ENCODE data around the gene TRIO.

TRIO gene

DNA sequence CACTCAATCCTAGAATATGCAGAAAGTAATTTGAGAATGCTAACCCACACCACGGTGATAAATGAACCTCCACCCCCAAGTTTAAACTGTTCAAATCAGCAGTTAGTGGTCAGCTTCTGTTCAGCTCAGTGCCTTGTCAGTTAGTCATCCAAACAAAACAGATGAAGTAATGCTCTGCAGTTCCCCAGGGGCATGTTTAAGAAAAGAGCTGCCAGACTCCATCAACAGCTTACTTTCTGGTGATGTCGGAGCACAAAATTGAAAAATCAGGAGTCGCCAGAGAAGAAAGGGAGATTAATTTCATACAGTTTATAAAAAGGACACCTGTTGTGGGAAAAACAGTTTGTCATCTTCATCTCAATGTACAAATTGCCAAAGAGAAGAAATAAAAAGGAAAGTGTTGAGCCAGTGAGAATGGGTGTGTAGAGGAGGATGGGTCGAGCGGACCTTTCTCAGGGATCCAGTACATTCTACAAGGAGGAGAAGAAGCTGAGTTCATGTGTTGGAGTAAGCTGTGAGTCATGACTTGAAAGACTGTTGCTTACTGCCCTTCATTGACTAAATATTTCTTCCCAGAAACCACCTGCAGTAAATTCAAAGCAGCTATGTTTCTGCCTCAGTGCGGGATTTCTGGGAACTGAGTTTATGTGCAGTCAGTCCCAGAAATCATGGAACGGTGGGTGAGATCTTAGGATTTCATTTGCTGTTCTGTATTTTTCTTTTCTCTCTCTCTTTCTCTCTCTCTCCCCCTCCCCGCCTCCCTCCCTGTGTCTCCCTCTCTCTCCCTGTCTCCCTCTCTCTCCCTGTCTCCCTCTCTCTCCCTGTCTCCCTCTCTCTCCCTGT lies 13.7 kb downstream of the TRIO start:
- peak in 2 of 42 donors; percentile 26 to 55 for DNase-seq
- intact Hi-C loops (cut with DNase I), result no loop called here

DNA sequence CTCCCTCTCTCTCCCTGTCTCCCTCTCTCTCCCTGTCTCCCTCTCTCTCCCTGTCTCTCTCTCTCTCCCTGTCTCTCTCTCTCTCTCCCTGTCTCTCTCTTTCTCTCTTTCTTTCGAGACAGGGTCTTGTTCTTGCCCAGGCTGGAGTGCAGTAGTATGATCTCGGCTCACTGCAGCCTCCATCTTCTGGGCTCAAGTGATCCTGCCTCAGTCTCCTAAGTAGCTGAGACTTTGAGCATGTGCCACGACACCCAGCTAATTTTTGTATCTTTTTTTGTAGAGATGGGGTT lies 14.3 kb downstream of the TRIO start:
- no peak for DNase-seq
- intact Hi-C loops (cut with DNase I), result no loop called here

DNA sequence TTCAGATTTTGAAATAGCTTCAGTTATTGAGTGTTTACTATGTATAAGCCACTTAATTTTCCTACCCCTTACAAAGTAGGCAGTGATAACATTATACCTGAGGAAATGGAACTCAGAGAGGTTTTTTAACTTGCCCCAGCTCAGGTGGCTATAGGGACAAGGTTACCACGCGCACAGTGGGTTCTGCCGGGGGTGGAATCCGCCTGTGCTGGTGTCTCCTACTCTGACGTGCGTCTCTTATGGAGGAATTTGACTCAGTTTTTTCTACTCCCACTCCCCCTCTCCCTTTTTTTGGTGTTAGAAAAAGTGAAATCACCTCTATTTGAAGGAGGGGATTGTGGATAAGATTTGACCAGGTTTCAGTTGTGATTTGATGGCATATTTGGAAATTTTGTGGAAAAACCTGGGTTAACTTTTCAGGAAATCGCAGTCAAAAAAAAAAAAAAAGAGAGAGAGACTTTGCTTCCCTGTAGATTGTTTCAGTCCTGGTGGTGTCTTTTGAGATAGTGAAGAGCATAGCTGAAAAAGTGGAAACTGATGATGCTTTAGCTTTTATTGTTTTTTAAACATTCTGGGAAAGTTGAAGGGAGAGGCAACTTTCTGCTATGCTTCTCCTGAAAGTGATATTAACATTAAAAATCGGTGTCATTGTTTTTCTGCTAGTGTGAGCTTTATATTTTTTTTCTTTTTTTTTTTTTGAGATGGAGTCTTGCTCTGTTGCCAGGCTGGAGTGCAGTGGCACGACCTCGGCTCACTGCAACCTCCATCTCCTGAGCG lies 15.9 kb downstream of the TRIO start:
- DNase-seq, result no peak
- intact Hi-C loops (cut with DNase I), result no loop called here

DNA sequence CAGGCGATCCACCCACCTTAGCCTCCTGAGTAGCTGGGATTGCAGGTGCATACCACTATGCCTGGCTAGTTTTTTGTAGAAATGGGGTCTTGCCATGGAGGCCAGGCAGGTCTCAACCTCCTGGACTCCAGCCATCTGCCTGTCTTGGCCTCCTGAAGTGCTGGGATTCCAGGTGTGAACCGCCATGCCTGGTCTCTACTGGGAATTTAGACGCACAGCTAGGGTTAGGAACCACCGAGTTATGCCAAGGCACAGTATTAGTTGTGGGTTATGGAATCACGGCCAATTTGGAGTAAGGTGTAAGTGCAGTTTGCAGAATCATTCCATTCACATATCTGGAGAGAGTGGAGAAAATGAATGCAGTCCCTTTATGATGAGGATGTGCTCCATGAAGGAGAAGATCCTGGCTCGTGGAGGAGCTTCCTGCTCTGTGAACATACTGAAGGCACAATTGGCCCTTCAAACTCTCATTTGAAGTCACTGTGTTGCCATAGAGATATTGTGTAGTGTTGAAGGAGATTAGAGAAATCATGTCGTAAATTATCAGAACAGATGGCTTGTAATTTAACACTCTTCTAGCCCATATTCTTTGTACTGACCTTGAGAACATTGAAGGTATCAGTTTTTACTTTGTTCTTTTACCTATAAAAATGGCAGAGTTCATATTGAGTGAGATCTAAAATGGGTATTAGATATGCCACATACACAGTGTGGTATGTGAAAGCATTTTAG lies 18.8 kb downstream of the TRIO start:
- DNase-seq, result no peak
- intact Hi-C loops (cut with DNase I), result no loop called here

DNA sequence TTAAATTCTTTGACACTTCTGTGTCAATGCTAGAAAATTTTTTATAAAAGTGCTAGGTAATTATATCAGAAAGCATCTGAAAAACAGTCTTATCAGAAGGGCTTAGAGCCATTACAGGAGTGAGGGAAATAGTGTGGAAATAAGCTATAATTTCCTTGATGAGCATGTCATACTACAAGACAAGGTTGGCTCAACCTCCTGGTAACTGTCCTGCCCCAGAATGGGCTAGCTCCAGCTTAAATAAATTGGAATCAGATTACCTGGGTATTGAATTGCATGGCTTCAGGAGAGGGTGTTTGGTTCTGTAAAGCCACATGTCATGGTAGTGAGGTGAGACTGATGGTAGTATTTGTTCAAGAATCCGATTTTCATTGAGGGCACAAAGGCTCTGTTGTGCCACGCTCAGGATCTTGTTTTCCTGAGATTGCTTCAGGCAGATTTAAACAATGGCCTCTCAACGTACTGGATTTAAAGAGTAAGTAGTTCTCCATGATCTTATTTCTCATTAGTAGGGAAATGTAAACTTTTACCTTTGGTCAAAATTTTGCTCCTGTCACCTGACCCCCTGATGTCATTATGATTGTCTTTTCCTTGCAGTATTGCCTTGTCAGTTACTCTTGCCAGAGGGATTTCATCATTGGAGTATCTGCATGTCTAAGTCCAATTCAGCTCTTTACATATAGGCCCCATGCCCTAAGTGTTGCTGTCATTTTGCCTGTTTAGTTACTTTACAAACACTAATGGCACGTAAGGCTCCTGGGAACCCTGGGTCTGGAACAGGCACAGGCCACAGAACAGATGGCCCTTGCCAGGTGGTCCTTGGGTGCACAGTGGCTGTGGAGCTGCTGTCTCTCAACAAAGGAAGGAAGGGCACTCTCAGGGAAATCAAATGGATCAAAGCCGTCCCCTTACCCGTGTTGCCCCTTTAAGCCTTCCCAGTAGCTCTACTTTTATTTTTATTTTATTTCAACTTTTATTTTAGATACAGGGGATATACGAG lies 21.3 kb downstream of the TRIO start:
- no peak for DNase-seq
- intact Hi-C loops (cut with DNase I), result no loop called here

DNA sequence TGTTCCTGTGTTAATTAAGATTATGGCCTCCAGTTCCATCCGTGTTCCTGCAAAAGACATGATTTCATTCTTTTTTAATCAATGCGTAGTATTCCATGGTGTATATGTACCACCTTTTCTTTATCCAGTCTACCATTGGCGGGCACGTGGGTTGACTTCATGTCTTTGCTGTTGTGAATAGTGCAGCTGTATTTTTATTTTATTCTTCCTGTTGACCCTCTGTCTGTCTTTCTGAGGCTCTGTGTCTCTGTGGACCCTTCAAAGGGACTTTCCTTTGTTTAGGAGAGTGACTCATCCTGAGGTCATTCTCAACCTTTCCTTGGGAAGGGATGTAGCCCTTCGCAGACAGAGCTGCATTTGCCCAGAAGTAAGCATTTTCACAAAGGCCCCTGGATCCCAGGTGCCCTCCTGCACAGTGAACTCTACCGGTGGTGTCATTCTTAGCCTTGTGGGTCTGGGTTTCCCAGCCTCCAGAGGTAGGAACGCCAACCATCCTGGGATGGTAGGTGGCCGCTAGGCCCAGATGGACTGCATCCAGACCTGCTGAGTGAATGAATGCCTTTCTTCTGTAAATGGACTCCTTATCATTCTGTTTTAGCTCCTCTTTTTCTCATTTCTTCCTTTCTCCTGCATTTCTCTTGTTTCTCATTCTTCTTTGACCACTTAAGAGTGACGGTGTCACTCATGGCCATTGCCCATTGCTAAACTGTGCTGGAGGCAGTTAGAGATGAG lies 22.4 kb downstream of the TRIO start:
- intact Hi-C loops (cut with DNase I), result no loop called here
- no peak for DNase-seq

DNA sequence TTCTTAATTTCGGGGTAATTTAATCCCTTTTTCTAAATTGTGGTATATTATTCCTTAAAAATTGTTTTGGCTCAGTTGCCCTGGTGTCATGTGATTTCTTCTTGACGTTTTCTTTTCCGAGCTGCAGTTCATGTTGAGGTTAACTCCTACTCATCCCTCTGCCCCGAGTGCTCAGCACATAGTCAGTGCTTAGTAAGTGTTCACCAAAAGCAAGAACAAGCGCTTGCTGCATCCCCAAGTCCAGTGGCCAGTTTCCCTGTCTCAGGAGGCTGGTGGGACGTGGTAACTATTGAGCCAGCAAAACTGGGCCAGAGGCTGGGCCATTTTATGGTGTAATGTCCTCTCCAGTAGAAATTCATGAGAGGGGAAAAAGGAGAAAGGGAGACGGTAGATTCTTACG lies 23.3 kb downstream of the TRIO start:
- intact Hi-C loops (cut with DNase I), result no loop called here

DNA sequence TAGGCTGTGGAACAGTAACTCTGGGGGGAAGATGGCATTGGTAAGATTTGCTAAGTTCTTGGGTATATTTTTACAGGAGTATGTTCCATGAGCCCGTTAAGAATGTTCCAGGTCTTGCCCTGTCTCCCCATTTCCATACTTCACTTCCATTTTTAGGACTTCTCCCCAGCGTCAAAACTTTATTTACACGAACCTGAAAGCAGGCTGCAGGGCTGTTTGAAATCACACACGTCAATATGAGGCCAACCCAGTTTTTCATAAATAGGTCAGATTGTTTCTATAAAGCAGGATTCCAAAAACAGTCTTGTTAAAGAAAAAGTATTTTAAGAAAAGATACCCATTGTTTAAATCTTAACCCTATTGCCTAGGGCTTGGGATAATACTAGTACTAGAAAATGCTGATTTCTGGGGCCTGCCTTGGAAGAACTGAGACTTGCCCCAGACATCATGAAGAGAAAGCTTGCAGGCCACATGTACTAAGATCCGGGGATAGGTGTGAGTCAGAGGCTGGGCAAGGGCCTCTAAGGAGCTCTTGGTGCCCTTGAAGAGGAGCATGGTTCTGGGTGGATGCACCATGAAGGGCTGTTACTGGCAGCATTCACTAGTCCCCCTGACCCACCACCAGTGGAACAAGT lies 24.2 kb downstream of the TRIO start:
- DNase-seq, result no peak
- intact Hi-C loops (cut with DNase I), result no loop called here

More for the DNA sequence above, 23.3 kb downstream of the TRIO start:
- DNase-seq, result no peak

DNA sequence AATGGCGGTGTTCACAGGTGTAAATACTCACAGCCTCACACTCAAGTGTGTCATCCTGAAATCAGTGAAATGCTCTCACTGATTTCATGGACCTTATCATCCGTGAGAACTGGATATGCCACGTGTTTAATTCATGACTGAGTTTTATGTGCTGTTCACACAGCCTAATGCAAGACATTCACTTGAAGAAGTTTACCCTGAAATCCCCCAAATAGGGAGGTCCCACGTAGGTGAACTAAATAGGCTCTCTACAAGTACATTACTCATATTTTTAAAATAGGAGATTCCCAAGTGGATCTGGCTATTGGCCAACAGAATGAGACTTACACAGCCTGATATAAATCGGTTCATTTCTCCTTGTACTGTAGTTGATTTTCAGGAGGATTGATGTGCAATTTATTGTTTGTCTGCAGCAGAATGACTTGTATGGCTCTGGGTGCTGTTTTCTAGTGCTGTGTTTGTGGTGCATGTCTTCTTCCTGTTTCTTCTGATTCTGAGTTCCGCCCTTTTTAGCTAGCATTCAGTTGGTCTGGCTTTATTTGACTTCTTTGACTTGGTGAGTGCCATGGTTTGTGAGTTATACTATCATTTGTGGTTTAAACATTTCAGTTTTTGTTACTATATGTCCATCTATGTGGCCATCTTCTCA lies 25.1 kb downstream of the TRIO start:
- DNase-seq, result no peak
- intact Hi-C loops (cut with DNase I), result no loop called here

DNA sequence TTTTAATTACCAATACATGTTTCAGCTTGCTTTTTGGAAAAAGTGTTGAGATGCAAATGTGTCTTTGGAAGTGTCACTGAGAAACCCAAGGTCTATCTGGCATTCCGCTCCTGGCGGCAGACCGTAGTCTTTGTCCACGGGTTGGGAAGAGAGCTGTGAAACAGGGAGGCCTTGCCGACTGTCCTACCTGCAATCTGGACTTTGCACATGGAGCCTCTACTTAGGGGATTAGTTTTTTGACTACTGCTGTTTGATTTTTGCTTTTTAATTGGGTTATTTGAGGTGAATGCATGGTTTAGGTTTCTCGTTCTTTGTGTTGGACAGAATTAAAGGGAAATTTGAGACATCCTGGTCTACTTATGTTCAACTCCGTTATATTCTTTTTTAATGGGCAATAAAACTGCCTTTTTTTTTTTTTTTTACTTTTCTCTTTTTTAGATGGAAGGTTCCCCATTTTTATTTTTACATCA lies 25.7 kb downstream of the TRIO start:
- intact Hi-C loops (cut with DNase I), result no loop called here
- no peak for DNase-seq

DNA sequence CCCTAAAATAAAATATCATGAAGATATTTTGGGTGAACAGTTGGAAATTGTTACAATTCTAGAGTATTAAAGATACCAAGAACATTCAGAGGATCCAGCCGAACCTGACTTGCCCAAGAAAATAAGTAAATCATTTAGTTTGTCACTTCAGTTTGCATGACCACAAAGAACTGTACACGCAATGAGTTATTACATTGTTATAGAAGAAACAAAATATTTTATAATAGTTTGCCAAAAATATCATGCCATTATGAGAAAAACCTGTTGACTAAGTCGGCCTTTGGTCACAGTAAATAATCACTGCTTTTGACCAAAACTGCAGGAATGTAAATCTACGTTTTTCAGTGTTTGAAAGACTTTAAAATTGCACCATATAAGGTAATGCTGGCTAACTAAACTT lies 27.9 kb downstream of the TRIO start:
- DNase-seq, result no peak
- intact Hi-C loops (cut with DNase I), result no loop called here

DNA sequence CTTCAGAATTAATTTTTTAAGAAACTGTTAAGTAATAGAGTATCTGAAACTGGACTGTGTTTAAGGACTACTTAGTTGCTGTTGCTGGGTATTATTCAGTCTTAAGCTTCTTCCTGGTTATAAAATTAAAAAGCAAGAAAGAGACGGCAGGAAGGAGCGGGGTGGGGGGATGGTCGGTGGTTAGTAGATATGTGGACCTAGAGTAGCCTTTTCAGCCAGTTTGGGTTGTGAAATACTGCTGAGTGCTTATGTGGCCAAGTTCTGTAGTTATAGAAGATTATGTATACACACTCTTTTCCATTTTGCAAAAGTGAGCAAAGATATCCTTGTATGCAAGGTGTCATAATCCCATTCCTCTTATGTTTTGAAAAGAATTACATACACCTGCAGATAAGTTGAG lies 28.5 kb downstream of the TRIO start:
- intact Hi-C loops (cut with DNase I), result no loop called here

DNA sequence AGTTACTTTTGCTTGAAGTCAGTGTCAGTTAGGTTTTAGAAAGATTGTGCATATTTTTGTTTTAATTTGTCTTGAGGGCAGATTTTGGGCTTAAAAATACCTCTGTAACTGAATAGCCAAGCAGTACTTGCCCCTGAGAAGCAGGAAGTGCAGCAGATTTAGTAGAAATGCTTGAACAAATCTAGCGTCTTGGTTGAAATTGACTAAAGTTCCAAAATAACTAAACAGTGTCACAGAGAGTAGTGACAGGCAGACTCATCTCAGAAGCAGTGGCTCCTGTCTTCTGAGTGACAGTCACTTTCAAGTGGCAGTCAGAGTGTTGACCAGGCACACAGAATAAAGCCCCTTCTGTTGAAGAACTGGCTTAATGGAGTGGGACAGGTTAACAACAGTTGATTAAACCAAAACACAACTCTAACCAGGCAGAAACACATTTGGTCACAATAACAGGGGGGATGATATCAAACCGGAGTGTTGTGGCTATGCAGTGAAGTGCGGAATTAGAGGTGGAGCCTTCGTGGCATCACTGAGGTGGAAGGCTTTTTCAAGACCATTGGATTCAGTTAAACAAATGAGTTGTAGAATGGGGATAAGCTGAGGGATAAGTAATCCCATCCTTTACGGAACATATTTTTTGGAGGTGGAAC lies 29.1 kb downstream of the TRIO start:
- no peak for DNase-seq
- intact Hi-C loops (cut with DNase I), result no loop called here

More for the DNA sequence above, 28.5 kb downstream of the TRIO start:
- DNase-seq, result no peak

DNA sequence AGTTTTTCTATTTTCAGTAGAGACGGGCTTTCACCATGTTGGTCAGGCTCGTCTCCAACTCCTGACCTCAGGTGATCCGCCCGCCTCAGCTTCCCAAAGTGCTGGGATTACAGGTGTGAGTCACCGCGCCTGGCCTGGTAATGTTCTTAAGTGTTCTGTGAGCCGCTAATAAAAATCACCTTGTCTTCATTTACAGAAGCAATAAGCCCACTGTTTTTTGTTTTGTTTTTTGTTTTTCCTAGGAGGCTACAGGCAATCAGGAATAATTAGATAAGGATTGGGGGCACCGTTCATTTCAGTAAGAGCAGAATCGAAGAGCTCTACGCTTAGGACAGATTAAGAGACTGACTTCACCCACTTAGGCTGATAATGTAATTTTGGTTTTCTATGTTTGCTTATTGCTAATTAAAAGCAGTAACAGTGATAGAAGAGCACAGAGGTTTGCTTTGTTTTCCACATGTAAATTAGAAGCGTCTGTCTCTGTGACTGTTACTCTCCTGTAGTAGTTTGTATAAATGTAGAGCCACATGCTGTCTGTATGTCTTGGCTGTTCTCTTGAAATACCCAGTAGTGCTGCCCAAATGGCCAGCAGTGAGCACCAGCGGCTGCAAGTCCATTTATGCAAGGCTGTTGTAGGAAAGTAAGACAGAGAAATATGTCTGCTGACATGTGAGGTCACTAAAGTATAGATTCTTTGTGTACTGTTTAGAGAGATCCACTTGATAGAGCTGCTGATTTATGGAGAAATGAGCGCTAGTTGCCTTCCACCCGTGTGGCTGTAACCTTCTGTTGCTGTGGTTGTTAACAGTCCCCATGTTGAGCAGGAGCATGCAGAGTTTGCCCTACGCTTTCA lies 30.5 kb downstream of the TRIO start:
- intact Hi-C loops (cut with DNase I), result no loop called here
- DNase-seq, result no peak

DNA sequence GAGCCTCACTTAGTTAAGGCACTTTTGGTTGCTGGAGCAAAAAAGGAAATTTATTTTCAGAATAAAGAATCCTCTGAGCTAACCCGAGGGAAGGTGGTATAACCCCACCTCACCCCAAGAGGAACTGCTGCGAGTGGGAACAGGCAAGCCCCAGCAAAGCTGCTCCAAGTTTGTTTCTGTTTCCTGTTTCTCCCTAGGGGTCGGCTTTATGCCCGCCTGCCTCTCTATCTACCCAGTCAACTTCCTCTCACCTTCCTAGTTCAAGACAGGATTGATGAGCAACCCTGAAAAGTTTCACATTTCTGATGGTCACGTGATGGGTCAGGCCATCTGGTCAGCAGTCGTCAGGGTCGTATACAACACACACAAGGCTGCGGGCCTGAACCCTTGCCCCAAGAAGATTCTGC lies 31.1 kb downstream of the TRIO start:
- intact Hi-C loops (cut with DNase I), result no loop called here
- no peak for DNase-seq

DNA sequence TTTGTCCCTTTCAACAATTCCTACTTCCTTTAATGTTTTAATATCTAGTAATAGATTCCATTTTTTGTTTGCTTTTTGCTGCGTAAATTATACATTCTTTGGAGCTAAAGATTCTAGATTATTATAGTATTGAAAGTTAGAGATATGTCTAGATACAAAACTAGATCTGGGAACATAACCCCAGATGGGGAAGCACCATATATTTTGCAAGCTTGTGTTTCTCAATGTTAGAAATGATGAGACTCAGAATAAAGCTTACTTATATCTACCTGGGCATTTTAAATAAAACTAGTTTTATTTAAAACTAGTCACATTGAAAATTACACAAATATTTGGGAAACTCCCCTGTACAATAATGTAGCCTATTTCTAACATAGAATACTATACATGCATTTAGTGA lies 32.2 kb downstream of the TRIO start:
- no peak for DNase-seq
- intact Hi-C loops (cut with DNase I), result no loop called here
